Occipital lobe (tissue), 2 donors: ENCODE data around the gene TMEM161A. TPM values are rescaled to one million over a fixed set of nuclear protein-coding genes. Genes with fewer than 3 reads are reported as not detected.
A peak's percentile ranks its signal among the peaks of the same experiment; 100 is the strongest.
"Not testable (repeated sequence)": the region's sequence is repeated elsewhere in the genome, so short reads cannot be mapped to it uniquely, and the experiment has no call there.

Experiments
- DNase-seq: peaks from one replicate; lab custom pipeline; 2025; lab: John Stamatoyannopoulos, UW
- total RNA-seq: library from RNA; depleted of rRNA; stranded (reverse); fragments of >200 nt; gene quantifications from one replicate; pipeline ENCODE4 v1.2.3, GENCODE V29; 2014

TMEM161A gene
- total RNA-seq = 6.2 TPM

DNA sequence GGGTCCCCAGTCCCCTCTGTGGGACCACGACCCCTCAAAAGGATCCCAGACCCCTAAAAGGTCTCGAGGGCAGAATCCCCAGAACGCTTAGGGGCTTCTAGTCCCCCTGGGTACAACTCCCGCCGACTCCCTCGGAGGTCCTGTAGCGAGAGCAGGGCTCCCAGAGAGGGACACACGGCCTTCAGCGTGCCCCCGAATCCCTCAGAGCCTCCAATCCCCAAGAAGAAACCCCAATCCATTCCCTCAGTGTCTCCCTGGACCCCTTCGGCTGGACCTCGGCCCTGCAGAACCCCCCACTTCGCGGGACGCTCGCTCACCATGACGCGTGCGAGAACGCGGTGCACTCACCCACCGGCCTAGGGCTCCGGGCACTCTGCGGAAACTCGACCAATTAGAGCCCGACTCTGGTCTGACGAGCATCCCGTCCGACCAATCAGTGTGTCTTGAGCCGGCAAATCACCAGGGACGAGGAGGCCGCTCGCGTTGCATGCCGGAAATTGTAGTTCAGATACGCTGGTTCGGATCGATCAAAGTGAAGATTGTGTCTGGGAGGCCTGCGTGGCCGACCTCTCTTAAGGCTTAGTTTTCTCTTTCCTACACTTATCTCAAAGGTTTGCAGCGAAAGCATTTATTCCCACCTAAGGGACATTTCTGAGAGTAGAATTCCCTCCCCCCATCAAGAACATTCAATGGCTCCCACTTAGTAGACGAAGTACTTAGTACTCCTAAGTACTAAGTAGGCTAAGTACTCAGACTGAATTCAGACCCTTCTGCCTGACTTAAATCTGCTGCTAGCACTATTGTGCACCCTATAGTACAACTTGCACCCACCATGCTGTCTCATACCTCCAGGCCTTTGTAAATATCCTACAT, at the start of gene TMEM161A:
TMEM161A (minus strand) TSS at position 370 of the 873 bp plus-strand sequence; CDS start at position 320, 50 bp downstream.
- peak; percentile 97 for DNase-seq

DNA sequence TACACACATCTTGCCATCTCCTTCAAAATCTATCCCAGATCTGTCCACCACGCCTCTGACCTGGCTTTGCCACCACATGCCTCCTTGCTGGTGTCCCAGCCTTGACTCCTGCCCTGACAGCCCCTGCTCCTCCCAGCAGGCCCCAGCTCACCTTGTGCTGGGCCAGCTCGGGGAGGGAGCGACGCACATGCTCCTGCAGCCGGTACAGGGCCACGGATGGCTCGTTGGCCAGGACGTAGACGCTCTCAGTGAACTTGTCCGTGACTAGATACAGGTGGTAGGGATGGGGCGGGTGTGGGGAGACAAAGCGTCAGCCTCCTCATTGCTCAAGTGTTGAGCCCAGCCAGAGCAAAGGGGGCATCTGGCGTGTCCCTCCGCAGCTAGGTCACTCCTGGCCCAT, 48.5 kb upstream of the TMEM161A start:
- DNase-seq = no peak

DNA sequence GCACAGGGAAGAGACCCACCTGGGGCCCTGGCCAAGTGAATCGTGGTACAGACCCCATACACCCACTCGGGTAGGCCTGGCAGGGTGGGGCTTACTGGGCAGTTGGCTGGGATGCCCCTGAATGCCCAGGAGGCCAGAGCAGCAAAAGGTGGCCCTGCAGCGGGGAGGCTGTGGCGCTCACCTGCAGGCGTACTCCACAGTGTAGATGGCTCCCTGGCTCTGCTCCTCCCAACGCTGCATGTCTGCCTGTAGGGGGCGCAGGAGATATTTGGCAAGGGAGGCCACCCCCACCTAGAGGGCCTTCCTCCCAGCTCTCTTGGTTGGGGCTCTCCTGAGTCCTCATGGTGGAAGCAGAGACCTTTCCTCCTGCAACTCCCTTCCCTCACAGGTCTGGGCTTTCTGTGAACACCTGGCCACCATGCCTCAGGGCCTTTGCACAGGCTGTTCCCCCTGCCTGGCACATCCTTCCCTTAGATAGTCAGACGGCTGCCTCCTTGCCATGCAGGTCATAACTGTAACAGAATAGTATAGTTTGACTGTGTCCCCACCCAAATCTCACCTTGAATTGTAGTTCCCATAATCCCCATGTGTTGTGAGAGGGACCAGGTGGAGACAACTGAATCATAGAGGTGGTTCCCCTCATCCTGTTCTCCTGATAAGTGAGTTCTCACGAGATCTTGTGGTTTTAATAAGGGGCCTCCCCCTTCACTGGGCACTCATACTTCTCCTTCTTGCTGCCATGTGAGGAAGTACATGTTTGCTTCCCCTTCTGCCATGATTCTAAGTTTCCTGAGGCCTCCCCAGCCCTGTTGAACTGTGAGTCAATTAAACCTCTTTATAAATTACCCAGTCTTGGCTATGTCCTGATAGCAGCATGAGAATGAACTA, 47.8 kb upstream of the TMEM161A start:
- DNase-seq = no peak

DNA sequence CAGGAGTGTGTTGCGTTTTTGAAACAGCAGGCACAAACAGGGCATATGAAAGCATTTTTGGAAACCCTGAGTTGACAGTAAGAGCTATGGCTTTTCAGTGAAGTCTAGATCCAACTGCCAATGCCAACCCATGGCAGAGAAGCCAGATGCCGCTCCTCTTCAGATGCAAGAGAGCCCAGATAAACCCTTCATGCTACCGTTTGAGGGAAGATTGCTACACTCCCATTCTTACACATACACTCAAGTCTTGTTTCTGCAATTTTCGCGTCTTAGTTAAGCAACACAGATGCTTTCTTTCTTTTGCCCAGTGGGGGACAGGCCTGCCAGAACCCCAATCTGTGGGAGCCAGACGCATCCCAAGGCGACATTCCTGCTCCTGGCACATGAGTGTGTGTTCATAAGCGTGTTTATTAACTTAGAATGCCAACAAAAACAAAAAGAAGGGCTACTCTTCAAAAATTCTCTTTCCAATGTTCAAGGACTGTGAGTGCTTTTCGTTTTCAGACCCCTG, 43.3 kb upstream of the TMEM161A start:
- no peak for DNase-seq

DNA sequence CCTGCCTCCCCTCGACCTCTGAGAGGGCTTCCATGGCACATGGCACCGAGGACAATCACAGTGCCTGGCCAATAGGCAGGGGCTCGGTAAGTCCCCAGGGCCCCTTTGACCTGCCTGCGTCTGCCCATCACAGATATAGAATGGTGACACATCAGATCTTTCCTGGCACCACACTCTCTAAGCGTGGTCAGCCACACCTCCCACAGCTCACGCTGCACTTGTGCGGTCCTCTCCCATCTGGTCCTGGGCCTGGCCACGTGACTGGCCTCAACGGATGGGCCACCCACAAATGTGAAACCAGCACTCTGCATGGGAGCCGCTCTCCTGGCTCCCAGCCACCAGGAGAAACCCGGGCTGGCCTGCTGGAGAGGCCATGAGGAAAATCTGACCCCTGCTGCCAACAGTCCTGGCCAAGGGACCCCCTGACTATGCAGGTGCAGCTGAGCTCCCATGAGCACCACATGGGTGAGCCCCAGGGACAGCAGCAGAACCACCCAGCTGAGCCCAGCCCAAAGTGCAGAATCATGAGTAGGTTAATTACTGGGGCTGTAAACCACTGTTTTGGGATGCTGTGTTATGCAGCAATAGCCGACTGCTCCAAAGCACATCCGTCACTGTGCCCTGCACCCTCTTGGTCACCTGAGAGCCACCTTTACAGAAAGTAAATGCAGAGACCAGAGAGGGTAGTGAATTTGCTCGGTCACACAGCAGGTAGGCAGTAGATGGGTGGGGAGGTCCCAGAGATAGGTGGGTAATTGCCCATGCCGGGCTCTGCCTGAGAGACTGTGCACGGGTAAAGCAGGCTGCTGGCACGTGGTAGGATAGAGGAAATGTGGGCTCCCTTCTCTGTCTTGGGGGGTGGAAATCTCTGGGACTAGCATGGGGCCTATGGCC, 41.5 kb upstream of the TMEM161A start:
- no peak for DNase-seq

DNA sequence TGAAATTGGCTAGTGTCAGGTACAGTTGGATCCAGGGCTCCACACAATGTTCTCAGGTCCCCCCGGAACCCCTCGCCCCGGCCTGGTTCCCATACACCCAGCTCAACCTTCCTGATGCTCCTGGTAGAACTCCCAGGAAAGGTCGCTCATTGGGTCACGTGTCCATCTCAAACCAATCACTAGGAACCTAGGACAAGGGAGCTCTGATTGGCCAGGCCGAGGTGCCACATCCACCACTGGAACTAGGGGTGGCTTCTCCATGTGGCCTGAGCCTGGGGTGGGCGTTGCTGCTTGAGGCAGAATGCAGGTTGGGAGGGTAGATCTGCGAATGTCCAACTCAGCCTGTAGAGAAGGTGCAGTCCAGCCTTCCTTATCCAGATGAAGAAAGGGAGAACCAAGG, 38.7 kb upstream of the TMEM161A start:
- no peak for DNase-seq

DNA sequence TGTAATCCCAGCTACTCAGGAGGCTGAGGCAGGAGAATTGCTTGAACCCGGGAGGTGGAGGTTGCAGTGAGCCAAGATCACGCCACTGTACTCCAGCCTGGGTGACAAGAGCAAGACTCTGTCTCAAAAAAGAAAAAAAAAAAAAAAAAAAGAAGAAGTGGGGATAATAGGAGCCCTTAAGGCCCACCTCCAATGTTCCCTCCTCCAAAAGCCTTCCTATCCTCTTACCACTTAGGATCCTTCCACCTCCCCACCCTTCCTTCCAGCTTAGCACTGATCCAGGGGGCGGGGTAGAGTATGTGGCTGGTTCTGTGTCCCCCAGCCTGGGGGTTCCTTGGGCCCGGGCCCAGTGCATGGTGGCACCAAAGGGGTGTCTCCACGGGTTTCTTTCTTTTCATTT, 35.0 kb upstream of the TMEM161A start:
- not testable (repeated sequence) for DNase-seq

DNA sequence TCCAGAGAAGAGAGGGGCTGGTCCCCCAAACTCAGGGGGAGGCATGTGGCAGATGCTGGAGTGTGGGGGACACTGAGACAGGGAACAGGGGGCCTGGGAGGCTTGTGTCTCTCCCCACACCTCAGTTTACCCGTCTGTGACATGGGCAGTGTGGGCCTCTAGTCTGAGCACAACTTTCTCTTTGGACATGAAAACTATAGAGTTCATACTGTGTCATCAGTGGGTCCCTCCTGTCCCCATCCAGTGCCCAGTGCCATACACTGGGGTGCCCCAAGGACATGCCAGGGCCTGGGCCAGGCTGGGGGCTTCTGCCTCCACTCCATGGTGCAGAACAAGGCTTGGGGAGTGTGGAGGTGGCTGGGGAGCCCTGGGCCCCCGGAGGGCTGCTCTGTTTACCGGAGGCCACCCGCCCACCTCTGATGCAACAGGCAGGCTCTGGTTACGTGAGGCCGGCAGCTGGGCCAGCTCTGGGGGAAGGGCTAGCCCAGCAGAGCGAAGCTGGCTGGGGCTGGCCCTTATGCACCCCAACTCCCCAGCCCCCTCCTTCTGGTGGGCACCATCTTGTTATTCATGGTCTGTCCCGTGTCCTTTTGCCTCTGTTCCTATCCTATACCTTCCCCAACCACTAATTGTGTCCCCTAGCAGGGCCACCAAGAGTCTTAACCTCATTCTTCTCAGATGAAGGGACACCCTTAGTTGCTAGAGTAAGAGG, 33.7 kb upstream of the TMEM161A start:
- DNase-seq = no peak

DNA sequence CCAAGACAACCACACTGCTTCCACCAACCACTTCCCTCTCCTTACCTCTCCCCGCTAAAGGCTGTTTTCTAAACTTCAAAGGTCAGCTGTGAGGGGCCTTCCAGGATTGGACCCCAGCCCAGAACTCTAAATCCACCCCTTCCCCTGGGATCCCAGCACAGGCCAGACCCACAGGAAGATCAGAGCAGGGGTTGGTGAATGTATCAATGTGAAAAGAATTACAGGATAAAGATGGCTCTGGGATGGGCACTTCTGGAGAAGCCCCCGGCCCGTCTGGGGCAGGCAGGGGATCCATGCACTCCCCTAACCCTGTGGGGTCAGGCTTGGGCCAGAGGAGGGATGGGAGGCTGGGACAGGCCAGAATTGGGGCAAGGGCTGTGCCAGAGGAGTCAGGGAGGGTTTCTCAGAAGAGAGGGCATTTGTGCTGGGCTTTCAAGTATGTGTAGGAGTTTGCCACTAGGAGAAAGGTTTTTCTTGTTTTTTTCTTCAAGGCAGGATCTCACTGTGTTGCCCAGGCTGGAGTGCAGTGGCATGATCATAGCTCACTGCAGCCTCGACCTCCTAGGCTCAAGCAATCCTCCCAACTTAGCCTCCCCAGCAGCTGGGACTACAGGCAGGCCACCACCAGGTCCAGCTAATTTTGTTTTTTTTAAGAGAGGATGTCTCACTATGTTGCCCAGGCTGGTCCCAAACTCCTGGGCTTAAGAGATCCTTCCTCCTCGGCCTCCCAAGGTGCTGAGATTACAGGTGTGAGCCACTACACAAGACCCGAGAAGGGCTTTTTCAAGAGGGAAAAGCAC, 32.8 kb upstream of the TMEM161A start:
- DNase-seq = no peak

DNA sequence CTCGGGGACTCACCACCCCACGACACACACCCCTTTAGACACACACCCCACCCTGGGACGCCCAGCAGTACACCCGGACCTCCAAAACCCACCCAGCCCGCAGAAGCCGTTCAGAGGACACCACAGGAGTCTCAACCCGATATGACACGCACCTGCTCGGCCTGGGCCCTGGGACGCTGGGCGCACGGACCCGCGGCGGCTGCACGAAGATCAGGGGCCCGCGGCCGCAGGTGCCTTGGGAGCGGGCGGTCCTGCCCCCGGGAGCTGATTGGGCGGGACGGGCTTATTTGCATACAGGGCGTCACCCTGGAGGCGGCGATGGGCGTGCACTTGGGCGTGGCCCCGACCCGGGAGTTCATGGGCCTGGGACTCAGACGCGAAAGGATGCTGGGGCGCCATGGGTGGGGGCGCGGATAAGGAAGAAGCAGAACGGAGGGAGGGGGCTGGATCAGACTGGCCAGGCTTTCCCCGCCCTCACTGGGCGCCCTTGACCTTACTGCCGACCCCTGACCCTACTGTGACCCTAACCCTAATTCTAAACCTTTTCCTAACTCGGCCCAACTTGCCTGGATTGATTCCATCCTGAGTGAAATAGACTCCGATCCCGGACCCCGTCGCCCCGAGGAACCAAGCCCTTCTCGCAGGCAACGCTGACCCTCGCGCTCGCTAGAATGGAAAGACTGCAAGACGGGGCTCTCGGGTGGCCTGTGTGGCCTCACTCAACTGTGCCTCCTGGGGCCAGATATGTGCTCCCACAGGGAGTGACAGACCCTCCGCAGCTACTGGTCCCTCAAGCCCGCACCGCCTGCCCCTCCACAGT, 32.0 kb upstream of the TMEM161A start, which contains the start of gene MEF2B:
MEF2B (minus strand) TSS at position 211 of the 820 bp plus-strand sequence. CDS start 19,528 bp downstream, outside the sequence.
- DNase-seq = no peak

DNA sequence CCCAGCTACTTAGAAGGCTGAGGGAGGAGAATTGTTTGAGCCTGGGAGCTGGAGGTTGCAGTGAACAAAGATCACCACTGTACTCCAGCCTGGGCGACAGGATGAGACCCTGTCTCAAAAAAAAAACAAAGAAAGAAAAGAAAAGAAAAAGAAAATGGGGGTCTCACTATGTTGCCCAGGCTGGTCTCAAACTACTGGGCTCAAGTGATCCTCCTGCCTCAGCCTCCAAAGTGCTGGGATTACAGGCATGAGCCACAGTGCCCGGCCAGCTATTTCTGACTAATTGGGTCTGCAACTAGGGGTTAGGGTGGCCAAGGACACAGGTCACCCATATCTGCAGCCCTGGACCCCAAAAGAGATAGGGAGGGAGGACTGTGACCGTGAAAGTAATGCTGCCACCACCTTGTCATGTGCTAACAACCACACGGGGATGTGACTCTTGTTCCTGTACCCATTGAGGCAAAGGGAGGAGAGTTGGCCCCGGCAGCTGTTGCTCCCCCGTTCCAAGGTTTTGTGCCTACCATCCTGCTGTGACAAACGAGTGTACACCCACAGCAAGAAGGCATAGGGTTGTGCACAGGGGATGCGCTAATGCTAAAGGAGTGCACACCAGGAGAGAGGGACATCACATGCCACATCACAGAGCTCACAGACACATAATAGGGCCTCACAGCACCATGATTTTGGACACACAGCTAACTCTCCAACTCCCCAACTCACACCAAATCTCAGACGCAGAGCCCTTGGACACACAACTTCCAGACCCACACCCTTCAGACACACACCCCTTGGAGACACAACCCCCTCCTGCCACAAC, 31.2 kb upstream of the TMEM161A start:
- DNase-seq = no peak

DNA sequence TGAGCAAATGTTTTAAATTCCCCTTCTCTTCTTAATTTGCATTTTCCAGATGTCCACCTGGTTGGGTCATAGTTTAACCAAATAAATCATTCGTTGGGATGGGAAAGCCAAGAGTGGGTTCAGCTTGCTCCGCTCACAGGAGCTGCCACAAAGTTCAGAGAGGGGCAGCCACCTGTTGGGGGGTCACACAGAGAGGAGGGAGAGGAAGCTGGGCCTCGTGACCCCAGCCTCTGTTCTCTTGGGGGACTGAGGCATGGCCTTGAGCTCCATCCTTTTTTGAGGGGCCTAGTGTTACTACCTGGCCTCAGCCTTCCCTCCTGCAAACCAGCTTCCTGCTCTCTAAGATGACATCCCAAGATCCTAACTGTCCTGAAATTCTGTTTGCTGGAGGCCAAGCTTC, 29.3 kb upstream of the TMEM161A start:
- DNase-seq = no peak

DNA sequence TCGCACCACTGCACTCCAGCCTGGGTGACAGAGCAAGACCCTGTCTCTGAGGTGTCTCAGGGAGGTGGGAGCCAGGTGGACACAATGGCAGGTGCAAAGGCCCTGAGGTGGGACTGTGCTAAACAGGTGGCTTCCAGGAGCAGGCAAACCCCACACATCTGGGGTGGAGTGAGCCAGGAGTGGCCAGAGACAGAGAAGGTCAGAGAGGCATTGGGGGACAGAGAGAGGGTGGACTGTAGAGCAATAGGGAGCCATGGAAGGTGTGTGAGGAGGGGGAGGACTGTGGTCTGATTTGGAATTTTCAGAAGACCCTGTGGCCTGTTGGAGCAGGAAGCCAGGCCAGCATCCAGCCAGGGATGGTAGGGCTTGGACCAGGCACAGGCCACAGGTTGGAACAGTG, 27.1 kb upstream of the TMEM161A start:
- no peak for DNase-seq

DNA sequence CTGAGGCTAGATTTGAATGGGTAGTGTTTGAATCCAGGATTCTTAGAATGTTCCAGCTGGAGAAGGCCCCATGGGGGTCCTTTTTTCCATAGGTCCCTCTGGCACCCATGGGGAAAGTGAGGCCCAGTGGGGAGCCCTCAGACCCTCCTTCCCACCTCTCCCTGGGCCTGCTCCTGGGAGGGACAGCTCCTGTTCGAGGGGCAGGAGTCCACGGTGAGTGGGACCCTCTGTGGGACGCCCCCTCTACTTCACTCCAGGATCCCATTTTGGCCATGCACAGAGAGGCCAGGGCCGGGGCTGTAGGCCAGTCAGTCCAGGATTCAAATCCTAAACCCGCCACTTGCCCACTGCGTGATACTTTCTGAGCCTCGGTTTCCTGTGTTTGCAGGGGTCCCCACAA, 24.2 kb upstream of the TMEM161A start:
- DNase-seq = no peak

DNA sequence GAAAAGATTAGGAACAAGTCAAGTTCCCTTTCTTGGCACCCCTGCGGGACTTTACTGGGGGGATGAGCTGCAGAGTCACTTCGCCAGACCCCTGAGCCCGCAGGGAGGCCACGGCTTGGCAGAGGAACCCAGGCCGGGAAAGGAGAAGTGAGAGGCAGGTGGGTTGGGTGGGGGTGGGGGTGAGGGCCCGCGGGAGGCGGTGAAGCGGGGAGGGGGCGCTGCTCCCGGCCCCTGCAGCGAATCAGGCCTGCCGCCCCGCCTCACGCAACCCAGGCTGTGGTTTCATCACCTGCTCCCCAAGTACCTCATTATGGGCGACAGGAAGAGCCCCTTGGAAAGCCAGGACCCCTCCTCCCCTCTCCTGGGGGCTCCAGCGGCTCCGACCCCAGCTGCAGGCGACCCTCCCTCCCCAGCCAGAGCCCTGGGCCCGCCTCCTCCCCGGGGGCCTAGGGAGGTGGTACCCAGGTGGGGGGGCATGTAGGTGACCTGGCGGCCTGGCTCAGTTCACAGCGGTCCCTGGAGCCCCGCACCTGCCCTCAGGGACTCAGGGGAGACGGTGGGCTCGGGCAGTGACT, 22.3 kb upstream of the TMEM161A start:
- DNase-seq = no peak

DNA sequence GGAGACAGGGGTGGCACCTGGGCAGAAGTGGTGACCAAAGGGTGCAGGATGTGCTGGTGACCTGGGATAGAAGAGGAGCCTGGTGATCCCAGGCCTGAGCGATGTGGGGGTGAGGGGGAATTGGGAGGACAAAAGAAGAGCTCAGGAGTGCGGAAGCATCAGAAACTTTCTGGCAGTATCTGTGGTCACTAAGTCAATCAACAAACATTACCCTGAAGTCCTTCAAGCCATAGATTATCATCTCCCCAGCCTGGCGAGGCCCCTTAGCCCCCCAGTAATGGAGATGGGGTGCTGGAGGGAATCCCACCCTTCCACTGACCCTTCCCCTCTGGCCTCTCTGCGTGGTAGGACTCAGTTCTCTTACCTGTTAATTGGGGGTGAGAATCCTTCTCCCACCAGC, 21.3 kb upstream of the TMEM161A start:
- no peak for DNase-seq

DNA sequence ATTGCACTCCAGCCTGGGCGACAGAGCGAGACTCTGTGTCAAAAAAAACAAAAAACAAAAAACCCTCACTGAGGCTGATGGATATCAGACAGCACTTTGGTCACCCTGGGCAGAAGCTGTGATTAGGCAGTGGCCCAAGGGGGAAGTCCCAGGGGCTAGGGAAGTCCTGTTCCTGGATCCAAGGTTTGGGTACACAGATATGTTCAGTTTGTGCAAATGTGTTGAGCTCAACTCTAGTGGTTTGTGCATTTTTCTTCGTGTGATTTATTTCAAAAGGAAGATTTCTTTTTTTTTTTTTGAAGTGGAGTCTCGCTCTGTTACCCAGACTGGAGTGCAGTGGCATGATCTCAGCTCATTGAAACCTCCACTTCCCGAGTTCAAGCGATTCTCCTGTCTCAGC, 19.5 kb upstream of the TMEM161A start:
- DNase-seq = no peak
